ENCODE measurements around the gene TMEM33.
"Not testable (repeated sequence)": the region's sequence is repeated elsewhere in the genome, so short reads cannot be mapped to it uniquely, and the experiment has no call there.

The TMEM33 gene, protein sequence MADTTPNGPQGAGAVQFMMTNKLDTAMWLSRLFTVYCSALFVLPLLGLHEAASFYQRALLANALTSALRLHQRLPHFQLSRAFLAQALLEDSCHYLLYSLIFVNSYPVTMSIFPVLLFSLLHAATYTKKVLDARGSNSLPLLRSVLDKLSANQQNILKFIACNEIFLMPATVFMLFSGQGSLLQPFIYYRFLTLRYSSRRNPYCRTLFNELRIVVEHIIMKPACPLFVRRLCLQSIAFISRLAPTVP

DNA sequence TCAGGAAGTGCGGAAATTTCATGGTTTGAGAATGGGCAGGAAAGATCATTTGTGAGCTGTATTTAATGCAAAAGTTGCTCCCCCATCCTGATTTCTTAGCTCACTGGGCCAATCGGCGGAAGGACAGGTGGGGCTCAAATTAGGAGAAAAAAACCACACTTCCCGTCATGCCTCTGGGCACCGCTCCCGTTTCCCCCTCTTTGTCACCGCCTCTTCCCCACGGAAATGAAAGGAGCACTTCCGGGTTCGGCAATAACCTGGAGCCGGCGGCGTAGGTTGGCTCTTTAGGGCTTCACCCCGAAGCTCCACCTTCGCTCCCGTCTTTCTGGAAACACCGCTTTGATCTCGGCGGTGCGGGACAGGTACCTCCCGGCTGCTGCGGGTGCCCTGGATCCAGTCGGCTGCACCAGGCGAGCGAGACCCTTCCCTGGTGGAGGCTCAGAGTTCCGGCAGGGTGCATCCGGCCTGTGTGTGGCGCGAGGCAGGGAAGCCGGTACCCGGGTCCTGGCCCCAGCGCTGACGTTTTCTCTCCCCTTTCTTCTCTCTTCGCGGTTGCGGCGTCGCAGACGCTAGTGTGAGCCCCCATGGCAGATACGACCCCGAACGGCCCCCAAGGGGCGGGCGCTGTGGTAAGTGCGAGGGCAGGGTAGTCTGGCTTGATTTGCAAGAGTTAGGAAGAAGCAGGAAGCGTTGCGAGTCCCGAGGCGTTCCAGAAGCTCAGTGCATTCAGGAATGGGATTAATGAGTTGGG, at the start of gene TMEM33:
Gene TMEM33, plus strand, starts transcription at position 529 of the 751 bp plus-strand sequence. Its CDS starts 56 bp downstream, at position 585.
- DNase-seq: peak; percentile 90

DNA sequence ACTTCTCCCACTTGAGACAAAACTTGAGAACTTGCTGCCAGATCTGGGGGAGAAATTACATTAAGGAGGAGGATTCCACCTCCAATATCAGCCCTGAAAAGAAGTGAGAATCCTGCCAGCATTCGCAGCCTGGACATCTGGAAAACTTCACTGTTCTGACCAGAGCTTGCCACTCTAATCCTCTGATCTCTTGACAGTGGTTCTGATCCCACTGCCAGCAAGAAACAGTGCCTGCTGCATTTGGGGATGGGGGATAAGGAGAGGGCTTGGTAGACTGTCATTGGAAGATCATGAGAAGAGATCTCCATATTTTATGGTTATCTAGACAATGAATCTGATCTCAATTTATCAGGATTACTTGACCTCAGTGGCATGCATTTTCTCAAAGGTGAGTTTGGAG, 49.8 kb upstream of the TMEM33 start:
- DNase-seq: no peak

DNA sequence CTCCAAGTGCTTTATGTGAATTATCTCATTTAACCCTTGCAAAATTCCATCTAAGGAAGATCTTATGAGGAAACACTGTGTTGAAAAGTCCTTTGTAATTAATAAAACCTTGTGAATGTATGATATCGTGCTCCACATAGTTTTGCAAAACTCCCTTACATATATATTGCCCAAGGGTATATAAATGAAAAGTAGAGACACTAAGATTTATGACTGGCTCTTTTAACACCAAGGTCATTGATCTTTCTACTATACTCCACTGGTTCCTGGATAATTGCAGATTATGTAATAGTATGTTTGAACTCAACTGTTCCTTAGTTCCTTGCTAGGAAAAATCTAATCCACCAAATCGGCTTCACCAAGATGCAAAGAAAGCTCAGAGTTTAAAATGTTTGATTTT, 48.0 kb upstream of the TMEM33 start:
- DNase-seq: no peak

DNA sequence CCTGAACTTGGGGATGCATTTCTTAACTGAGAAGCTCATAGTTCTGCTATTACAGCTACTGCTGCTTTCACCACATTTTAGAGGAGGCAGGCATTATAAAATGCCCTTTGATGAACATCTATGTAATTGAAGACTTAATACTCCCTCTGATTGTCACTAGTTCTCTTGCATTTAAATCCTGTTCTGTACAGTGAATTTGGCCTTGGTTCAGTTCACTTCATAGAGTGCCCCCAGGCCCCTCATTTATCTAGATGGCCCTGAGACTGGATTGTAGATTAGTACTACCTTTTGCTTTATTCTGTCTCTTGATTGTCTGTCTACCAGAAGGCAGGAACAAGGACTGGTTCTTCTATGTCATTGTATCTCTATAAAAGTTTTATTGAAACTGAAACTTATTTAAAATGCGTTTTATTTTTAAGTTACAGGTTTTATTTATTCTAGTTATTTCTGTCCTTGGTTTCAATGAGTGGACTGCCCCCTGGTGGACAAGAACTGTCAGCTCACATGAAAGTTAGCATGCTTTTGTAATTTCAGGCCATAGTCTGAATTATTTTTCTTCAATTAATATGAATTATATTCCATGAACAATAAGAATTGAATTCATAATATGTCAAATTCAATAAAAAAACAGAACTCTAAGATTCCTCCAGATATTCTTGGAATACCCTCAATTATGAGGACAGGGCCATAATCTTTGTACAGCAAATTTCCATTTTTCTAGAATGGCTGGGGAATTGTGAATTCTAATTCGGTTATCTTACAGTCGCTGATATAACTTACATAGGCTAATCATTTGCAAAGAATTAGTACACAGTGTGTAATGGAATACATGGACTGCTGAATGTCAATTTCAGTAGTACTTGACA, 47.2 kb upstream of the TMEM33 start:
- DNase-seq: peak; percentile 43

DNA sequence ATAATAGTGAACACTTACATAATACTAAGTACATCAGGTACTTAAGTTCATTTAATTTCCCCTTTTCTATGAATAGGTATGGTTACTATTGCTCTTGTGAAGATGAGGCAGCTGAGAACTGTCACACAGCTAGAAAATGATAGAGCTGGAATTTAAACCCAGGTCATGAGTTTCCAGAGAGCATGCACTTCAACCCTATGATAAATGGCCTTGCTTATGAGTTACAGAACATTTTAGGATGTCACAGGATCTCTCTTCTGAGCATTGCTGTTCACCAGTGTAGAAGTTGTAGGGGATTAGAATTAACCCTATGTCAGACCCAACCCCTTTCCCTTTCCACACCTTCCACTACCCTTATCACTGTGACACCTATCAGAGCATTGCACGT, 46.5 kb upstream of the TMEM33 start:
- DNase-seq: no peak

DNA sequence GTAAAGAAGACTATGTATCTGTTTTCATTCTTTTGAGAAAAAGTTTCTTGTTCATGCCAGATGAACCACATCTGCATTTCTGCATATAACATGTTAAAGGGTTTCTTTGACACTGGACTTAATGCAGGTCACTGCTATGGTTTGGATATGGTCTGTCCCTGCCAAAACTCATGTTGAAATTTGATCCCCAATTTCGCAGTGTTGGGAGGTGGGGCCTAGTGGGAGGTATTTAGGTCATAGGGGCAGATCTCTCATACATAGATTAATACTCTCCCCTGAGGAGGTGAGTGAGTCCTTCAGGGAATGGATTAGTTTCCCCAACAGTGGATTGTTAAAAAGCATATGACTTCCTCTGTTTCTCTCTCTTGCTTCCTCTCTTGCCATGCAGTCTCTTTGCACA, 45.9 kb upstream of the TMEM33 start:
- DNase-seq: no peak

DNA sequence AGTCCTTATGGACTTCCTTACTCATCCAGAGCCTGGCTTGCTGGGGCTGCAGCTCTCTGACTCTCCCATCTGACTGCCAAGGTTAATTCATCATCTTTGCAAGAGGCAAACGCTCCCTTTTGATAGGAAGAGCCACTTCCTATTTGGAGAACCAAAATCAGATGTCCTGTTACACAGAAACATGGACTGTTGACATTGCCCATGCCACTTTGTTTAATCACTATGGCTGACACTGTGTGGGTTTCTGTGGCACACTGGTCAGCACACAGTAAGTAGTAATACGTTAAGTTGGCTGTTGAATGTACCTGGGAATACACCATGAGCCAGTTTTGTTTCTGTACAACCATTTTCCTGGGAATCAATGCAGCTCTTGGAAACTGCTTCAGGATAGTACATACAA, 45.1 kb upstream of the TMEM33 start:
- no peak for DNase-seq

DNA sequence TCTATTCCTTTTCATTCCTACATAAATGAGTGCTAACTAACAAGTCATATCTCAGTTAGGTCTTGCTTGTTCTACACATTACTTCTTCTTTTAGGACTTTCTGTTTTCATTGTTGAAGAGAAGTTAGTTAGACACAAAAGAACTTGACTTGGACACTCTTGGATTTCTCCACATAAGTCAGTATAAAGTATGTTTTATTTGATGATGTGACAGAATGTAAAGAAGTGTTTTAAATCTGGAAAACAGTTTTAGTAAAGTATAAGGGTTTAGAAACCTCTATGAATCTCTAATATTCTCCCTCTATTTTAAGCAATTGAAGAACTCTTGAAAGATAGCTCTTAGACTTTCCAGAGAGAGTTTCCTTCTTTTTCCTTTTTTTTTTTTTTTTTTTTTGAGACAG, 38.6 kb upstream of the TMEM33 start:
- DNase-seq: no peak

DNA sequence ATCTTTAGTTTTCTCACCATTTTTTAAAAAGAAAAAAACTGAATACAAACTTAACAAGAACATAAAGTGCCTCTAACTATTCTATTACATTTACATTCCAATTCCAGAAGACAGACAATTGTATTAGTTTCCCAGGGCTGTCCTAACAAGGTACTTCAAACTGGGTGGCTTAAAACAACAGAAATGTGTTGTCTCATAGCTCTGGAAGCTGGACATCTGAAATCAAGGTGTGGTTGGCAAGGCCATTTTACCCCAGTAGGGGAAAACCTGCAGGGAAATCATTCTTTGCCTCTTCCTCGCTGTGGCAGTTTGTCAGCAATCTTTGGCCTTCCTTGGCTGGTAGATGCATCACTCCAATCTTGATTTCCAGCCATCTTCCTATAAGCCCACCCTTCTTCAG, 37.5 kb upstream of the TMEM33 start:
- no peak for DNase-seq

DNA sequence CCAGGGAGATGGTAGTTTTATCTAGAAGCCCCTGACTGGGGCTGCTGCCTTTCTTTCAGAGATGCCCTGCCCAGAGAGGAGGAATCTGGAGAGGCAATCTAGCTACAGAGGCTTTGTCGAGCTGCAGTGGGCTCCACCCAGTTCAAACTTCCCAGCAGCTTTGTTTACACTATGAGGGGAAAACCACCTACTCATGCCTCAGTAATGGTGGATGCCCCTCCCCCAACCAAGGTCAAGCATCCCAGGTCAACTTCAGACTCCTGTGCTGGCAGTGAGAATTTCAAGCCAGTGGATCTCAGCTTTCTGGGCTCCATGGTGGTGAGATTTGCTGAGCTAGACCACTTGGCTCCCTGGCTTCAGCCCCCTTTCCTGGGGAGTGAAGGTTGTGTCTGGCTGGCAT, 26.1 kb upstream of the TMEM33 start:
- DNase-seq: not testable (repeated sequence)

DNA sequence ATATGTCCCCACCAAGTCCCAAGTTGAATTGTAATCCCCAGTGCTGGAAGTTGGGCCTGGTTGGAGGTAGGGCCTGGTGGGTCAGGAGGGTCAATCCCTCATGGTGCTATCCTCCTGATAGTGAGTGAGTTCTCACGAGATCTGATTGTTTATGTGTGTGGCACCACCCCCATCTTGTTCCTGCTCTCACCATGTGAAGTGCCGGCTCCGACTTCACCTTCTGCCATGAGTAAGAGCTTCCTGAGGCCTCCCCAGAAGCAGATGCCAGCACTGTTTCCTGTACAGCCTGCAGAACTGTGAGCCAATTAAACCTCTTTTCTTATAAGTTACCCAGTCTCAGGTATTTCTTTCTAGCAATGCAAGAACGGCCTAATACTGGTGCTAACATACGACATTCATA, 22.7 kb upstream of the TMEM33 start:
- DNase-seq: no peak

DNA sequence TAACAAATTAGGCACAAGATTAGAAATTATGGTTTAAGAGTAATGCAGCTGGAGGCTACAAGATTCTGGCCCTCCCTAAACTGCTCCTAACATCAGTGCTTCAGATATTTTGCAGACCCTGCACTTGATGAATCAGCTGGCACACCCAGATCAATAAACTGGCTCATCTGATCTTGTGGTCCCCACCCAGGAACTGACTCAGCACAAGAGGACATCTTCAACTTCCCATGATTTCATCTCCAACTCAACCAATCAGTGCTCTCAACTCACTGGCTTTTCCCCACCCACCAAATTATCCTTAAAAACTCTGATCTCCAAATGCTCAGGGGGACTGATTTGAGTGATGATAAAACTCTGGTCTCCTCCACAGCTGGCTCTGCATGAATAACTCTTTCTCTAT, 21.7 kb upstream of the TMEM33 start:
- no peak for DNase-seq

DNA sequence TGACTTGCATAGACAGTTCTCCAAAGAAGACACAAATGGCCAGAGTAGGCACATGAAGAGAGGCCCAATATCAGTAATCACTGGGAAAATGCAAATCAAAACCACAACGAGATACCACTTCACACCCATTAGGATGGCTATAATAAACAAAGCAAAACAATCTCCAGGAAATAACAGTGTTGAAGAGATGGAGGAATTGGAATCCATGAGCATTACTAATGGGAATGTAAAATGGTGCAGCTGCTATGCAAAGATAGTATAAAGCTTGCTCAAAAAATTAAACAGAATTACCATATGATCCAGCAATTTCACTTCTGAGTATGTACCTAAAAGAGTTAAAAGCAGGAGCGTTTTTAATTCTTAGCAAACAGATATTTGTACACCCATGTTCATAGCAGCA, 17.0 kb upstream of the TMEM33 start:
- no peak for DNase-seq

DNA sequence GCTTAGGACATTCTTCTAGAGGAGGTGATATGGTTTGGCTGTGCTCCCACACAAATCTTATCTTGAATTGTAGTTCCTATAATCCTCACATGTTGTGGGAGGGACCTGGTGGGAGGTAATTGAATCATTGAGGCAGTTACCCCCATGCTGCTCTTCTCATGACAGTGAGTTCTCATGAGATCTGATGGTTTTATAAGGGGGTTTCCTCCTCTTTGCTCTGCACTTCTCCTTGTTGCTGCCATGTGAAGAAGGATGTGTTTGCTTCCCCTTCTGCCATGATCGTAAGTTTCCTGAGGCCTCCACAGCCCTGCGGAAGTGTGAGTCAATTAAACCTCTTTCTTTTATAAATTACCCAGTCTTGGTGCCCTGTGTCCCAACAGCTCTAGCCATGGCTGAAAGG, 14.8 kb upstream of the TMEM33 start:
- DNase-seq: not testable (repeated sequence)

DNA sequence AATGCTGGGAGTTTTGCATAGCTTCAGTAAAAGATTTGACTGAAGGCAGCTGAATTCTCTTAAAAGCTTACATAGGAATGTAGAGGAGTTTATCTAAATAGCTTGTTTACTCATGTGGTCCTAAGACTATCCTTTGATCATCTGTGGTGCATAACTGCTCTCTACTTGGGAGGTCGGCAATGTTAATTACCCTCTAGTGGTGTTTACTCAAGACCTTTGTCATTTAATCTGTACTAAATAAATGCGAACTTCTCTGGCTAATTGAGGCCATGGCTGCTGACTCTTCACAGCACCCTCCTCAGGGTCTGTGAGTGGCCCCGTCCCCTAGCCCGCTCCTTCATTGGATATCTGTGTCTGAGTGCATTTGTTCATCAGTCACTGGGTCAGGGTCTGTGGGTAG, 13.8 kb upstream of the TMEM33 start:
- DNase-seq: no peak

DNA sequence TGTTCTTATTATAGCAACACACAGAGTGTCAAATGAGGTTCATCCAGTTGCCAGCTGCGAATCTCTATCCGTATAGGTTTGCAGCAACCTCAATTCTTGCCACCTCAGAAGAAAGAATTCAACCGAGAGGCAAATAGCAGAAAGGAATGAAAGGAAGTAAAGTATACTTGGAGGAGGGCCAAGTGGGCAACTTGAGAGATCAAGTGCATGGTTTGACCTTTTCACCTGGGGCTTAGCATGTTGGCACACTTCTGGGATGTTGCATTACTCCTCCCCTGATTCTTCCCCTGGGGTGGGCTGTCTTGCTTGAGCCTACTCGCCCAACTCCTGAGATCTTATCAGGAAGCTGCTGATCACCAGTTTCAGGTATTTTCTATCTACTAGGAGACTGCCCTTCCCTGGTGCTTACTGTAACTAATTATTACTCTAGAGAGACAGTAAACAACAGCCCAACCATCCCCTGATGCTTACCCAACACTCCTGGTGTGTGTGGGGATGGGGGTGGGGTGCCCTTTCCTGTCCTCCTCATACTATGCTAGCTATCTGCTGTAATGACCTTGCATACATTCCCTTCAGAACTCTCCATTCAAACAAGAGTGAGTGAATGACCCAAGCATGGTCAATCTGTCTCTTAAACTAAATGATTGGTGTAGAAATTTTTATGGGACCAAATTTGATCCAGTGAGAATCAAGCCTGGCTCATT, 7.3 kb upstream of the TMEM33 start:
- no peak for DNase-seq

DNA sequence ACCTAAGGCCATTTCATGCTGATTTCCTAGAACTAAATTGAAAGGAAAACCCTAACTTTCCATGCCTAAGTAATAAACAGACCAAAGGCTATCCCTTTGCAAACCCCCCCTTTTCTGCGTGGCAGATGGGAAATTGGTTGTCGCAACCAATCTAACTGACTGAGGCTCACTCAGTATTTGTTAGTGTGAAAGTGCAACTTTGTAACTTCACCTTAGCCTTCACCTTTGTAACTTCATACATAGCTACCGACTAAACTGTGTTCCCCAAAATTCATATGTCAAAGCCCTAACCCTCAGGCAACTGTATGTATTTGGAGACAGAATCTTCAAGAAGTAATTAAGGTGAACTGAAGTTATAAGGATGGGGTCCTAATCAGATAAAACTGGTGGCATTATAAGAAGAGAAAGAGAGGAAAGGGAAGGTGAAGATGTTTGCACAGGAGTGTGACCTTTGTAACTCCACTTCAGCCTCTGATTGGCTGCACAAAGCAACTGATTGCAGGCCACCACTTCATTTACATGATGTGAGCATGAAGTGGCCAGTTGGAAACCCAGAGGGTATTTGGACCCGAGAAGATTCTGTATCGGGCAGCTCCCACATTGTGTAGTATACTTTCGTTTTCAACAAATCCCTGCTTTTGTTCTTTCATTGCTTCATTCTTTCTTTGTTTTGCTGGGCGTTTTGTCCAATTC, 4.9 kb upstream of the TMEM33 start:
- DNase-seq: no peak

DNA sequence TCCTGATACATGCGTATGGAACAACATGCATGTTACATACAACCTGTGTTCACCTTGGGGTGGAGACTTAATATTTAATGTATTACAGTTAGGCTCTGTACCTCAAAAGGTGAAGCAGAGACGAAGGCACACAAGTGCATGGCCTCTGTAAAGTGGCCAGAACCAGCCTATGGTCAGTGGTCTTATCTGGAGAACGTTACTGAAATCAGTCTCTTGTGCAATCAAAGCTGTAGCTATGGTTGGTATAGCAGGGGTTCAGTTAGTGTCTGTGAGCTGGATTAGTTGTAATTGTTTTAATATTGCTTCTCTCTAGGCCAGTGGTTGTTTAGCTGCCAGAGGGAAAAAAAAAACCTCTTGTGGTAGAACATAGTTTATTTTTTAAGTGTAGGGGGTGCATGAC, 2.2 kb upstream of the TMEM33 start:
- no peak for DNase-seq

DNA sequence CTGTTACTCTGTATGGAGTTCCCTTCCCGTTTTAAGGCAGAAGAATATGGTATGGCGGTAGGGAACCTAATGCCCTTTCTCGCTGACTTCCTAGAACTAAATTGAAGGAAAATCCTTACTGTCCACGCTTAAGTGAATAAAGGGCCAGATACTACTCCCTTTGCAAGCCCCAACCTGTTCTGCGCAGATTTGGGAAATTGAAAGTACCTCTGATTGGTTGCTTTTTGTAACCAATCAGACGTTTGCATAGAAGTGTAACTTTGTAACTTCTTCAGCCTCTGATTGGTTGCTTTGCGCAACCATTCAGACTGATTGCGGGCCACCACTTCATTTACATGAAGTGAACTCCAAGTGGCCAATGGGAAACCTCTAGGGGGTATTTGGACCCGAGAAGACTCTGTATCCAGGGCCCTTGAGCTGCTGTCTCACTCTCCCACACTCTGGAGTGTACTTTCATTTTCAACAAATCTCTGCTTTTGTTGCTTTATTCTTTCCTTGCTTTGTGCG, 1.2 kb upstream of the TMEM33 start:
- no peak for DNase-seq

DNA sequence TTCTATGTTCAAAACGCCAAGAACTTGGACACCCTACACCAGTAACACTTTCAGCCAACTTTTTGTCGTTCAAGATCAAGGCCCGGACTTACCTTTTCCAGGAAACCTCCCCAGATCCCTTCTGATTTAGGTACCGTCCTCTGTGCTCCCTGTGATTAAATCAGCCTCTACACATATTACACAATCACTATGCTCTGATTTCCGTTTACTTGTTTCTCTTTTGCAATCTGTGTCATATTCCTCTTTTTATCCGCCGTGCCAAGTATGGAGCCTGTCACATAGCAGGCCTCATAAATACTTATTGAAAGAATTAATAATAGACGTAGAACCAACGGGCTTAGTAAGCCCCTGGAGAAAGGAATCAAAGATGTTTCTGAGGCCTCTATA, 722 bp upstream of the TMEM33 start:
- DNase-seq: no peak

DNA sequence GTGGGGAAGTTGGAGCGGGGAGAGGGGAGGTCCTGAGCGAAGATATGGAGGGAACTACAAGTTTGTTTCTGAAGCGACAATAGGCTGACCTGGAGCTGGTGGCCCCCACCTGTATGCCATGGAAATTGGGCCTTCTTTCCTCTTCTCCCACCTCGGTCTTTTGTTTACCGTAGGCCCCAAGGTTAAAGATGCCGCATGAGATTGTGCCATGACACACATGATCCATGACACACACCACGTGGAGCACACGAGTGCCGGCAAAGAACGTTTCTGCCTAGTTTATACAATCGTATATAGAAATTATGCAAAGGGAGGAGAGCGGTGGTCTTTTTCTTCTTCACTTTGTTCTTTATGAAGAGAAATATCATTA, 408 bp downstream of the TMEM33 start:
- peak; percentile 18 for DNase-seq

DNA sequence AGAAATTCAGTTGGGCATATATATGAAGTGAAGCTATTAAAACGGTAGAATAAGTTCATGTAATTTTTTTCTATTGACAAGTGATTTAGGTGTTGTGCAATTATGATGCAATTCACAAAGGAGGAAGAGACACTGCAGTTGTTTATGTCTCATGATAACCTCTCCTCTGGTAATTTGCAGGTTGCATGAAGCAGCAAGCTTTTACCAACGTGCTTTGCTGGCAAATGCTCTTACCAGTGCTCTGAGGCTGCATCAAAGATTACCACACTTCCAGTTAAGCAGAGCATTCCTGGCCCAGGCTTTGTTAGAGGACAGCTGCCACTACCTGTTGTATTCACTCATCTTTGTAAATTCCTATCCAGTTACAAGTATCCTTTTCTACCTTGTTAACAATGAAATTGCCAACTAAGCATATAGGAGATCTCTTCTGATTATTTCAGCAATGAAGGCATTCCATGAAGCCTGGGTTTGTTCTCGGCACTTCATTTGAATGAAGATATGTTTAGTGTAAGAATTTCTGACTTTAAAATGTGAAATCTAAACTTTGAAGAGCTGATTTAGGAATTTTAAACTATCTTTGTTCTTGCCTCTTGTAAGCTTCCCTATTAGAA, 3.9 kb downstream of the TMEM33 start:
- DNase-seq: no peak

All from activated CD4-positive, alpha-beta T cell treated with anti-CD3 and anti-CD28 coated beads, Interleukin-2, amount 50 U/mL, for 16 hours (primary cell).